ENCODE data around the gene TNS1. TPM values are rescaled to one million over a fixed set of nuclear protein-coding genes. Genes with fewer than 3 reads are reported as not detected.
A peak's percentile ranks its signal among the peaks of the same experiment; 100 is the strongest.

Gene TNS1
- total RNA-seq, 1 experiment from 2014 or later, result 3.1 TPM

GRCh38 chr2:217930761-217931563 is 71.8 kb downstream of the TNS1 start:
- no peak for DNase-seq
- Histone ChIP-seq H3K36me3 (replicated peaks; ENCODE audit: control insufficient read depth, insufficient read depth, low read length) (no peaks in the 10 kb centered on the region), H3K4me3 (ENCODE audit: insufficient read depth, low read depth, low read length) (no peak overlapping the region), H3K27me3 (ENCODE audit: control insufficient read depth, insufficient read depth, low read length) (no peaks in the 10 kb centered on the region)

- DNase-seq, result no peak
These were observed 72.8 kb downstream of the TNS1 start for GRCh38 chr2:217929757-217930707.

GRCh38 chr2:217929272-217929671 is 73.5 kb downstream of the TNS1 start:
- no peaks in the 10 kb centered on the region for H3K27me3 ChIP-seq (ENCODE audit: control insufficient read depth, insufficient read depth, low read length)
- no peak for DNase-seq
- no peaks in the 10 kb centered on the region for H3K36me3 ChIP-seq (replicated peaks; ENCODE audit: control insufficient read depth, insufficient read depth, low read length)
- no peak overlapping the region for H3K4me3 ChIP-seq (ENCODE audit: insufficient read depth, low read depth, low read length)

More at GRCh38 chr2:217929757-217930707, 72.8 kb downstream of the TNS1 start:
- Histone ChIP-seq H3K27me3 (ENCODE audit: control insufficient read depth, insufficient read depth, low read length) (no peaks in the 10 kb centered on the region), H3K36me3 (replicated peaks; ENCODE audit: control insufficient read depth, insufficient read depth, low read length) (no peaks in the 10 kb centered on the region), H3K4me3 (ENCODE audit: insufficient read depth, low read depth, low read length) (no peak overlapping the region)

DNA sequence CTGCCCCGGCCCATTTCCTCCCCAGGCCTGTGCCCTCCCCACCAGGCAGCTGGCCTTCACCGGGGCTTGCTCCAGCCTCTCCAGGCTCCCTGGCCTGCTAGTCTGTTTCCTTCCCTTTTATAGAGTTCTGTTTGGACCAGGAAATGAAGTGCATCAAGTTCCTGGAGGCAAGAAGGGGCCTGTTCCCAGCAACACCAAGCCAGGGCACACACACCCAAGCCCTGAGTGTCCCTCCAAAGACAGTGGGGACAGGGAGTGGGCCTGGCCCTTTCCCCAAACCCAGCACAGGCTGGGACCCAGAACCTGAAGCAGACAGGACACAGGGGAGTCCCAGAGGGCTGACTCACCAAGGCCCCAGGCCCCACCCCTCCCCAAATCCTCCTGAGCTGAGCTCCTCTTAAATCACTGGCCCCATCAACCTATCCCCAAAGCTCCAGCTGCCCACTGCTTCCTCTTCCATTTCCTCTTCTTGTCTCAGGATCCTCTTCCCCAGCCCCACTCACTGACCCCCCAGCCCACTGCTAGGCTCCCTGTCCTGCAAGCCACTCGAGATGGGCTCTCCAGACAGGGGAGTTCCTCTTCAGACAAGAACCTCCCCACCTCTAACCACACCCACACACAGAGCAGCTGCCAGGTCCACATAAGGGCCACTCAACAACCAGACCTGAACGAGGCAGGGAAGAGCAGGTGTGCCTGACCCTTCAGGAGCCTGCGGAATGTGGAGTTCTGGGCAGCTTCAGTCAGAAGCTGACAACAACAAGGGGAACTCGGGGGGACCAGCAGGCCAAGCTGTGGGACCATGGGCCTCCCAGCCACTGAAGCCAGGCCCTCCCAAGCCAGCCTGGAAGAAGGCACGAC is 74.2 kb downstream of the TNS1 start:
- Histone ChIP-seq H3K36me3 (replicated peaks; ENCODE audit: control insufficient read depth, insufficient read depth, low read length) (no peaks in the 10 kb centered on the region), H3K27me3 (ENCODE audit: control insufficient read depth, insufficient read depth, low read length) (no peaks in the 10 kb centered on the region), H3K4me3 (ENCODE audit: insufficient read depth, low read depth, low read length) (no peak overlapping the region)
- DNase-seq, result no peak

DNA sequence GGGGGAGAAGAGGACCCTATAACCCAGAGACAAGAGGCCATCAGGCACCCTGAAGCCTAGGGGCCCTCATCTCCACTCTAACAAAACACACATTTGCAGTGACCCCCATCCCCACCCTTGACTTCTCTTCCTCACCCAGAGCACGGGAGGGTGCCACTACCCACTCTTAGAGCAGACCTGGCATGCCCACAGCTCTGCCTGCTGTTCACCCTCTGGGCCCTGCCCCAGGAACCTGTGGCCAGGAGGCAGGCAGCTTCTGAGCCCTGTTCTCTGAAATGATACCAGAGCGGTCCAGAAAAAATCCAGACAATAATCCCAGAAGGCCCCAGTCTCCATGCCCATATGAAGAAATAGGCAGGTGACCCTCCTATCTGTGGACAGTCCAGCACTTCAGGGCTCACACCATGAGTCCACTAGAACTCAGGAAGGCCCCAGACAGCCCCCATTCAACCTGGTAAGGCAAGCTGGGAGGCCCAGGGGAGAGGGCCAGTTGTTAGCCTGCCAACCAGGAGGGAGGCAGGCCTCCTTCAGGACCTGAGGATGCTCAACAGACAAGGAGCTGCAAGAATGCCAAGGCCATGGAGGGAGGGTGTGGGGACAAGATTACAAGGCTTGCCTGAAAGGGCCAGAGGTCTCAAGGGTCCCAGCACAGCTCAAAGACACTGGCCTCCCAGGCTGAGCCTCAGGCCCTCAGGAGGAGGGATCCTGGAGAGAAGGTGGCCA is 75.0 kb downstream of the TNS1 start:
- Histone ChIP-seq H3K36me3 (replicated peaks; ENCODE audit: control insufficient read depth, insufficient read depth, low read length) (no peaks in the 10 kb centered on the region), H3K4me3 (ENCODE audit: insufficient read depth, low read depth, low read length) (no peak overlapping the region), H3K27me3 (ENCODE audit: control insufficient read depth, insufficient read depth, low read length) (no peaks in the 10 kb centered on the region)
- DNase-seq, result no peak

- no peak for DNase-seq
- no peaks in the 10 kb centered on the region for H3K27me3 ChIP-seq (ENCODE audit: control insufficient read depth, insufficient read depth, low read length)
- no peaks in the 10 kb centered on the region for H3K36me3 ChIP-seq (replicated peaks; ENCODE audit: control insufficient read depth, insufficient read depth, low read length)
- H3K4me3 ChIP-seq (ENCODE audit: insufficient read depth, low read depth, low read length), result no peak overlapping the region
These were observed 76.0 kb downstream of the TNS1 start for GRCh38 chr2:217926801-217927200.

GRCh38 chr2:217924346-217924901 is 78.4 kb downstream of the TNS1 start:
- no peaks in the 10 kb centered on the region for H3K27me3 ChIP-seq (ENCODE audit: control insufficient read depth, insufficient read depth, low read length)
- no peak for DNase-seq
- H3K4me3 ChIP-seq (ENCODE audit: insufficient read depth, low read depth, low read length), result no peak overlapping the region
- no peaks in the 10 kb centered on the region for H3K36me3 ChIP-seq (replicated peaks; ENCODE audit: control insufficient read depth, insufficient read depth, low read length)

DNA sequence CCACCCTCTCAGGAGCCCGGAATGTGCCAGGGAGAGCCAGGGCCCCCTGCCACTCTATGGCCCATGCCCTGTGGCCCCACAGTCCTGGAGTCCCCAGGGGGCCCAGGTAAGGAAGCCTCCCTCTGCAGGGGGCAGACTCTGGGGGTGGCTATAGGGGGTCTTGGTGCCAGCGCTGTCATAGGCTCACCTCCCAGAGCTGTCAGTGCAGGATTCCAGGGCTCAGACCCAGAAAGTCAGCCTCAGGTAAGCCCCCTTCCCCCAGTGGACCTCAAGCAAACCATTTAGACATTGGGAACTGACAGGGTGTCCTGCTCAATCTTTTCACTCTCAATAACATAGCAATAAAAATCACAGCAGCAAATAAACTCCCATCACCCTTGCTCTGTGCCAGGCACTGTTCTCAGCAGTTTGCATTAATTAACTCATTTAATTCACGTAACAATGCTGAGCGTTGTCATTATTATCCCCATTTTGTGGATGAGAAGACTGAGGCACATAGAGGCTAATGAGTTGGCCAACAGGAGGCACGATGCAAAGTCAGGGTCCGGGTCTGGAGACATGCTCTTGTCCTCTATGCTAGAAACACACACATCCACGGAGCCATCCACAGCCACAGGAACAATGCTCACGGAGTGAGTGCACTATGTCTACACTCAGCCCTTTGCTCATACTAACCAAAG is 79.6 kb downstream of the TNS1 start:
- Histone ChIP-seq H3K4me3 (ENCODE audit: insufficient read depth, low read depth, low read length) (no peak overlapping the region), H3K36me3 (replicated peaks; ENCODE audit: control insufficient read depth, insufficient read depth, low read length) (no peaks in the 10 kb centered on the region), H3K27me3 (ENCODE audit: control insufficient read depth, insufficient read depth, low read length) (peaks cover 2% of the 10 kb centered on the region; the same call in 1 of the 2 replicates)
- DNase-seq, result no peak

- peaks cover 2% of the 10 kb centered on the region; the same call in 1 of the 2 replicates for H3K27me3 ChIP-seq (ENCODE audit: control insufficient read depth, insufficient read depth, low read length)
- peak; percentile 85 for DNase-seq
- H3K4me3 ChIP-seq (ENCODE audit: insufficient read depth, low read depth, low read length), result no peak overlapping the region
- H3K36me3 ChIP-seq (replicated peaks; ENCODE audit: control insufficient read depth, insufficient read depth, low read length), result no peaks in the 10 kb centered on the region
These were observed 80.4 kb downstream of the TNS1 start for GRCh38 chr2:217922101-217923006.

GRCh38 chr2:217920879-217921603 is 81.8 kb downstream of the TNS1 start:
- DNase-seq, result peak; percentile 87
- H3K4me3 ChIP-seq (ENCODE audit: insufficient read depth, low read depth, low read length), result no peak overlapping the region

DNA sequence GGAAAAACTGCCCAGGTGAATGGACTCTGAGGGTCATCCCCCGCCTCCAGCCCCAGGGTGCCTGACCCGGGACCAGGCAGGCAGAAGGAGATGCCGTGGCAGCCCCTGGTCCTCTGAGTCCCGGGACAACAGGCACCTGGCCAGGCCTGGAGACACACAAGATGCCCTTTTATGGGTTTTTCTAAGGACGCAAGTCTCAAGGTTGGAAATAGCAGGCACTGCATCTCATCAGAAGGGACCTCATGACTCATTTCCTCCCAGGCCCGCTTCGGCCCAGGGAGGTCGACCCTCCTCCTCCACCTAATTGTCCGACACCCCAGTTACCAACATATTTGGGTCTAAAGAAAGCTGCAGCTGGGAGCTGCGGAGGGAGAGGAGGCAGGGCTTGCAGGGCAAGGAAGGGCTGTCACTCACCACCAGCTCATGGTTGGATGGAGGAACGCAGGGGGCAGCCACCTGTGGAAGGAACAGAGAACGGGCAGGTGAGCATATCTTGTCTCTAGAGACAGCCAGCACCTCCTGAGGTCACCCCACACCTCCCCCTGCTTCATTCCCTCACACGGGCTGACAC is 82.9 kb downstream of the TNS1 start:
- H3K4me3 ChIP-seq (ENCODE audit: insufficient read depth, low read depth, low read length), result no peak overlapping the region
- peaks cover 2% of the 10 kb centered on the region; the same call in 1 of the 2 replicates for H3K27me3 ChIP-seq (ENCODE audit: control insufficient read depth, insufficient read depth, low read length)
- no peaks in the 10 kb centered on the region for H3K36me3 ChIP-seq (replicated peaks; ENCODE audit: control insufficient read depth, insufficient read depth, low read length)
- DNase-seq, result peak; percentile 61

More at GRCh38 chr2:217920879-217921603, 81.8 kb downstream of the TNS1 start:
- Histone ChIP-seq H3K27me3 (ENCODE audit: control insufficient read depth, insufficient read depth, low read length) (peaks cover 2% of the 10 kb centered on the region; the same call in 1 of the 2 replicates), H3K36me3 (replicated peaks; ENCODE audit: control insufficient read depth, insufficient read depth, low read length) (no peaks in the 10 kb centered on the region)

Measured in H7 (cell line).